Thymus (tissue), 11 donors: ENCODE measurements around the gene LCORL. TPM values are rescaled to one million over a fixed set of nuclear protein-coding genes. Genes with fewer than 3 reads are reported as not detected.

Experiments used
- DNase-seq, 9 donors: peaks; one replicate each; pipeline ENCODE4 v3.0.0-alpha.2; 2013; ENCODE audit warnings: low spot score in 9 of 9, low read depth in 6 of 9, missing footprints in 1 of 9
- H3K27ac ChIP-seq, 2 donors: one replicate each; pipeline ENCODE4 v1.5.1; 2013; ENCODE audit warnings: control low read depth in 1 of 2, low read depth in 1 of 2, low read length in 1 of 2, mild to moderate bottlenecking in 1 of 2, moderate library complexity in 1 of 2
- H3K27me3 ChIP-seq, 2 donors: one replicate each; pipeline ENCODE4 v1.5.1; 2013; ENCODE audit warnings: low read length in 1 of 2; ENCODE audit not compliant: control insufficient read depth in 2 of 2, insufficient read depth in 1 of 2
- H3K36me3 ChIP-seq, 2 donors: one replicate each; pipeline ENCODE4 v1.5.1; 2013; ENCODE audit warnings: low read length in 1 of 2, mild to moderate bottlenecking in 1 of 2, moderate library complexity in 1 of 2; ENCODE audit not compliant: control insufficient read depth in 2 of 2, insufficient read depth in 2 of 2
- H3K4me1 ChIP-seq, 2 donors: one replicate each; pipeline ENCODE4 v1.5.1; 2013; ENCODE audit warnings: low read length in 2 of 2; ENCODE audit not compliant: control insufficient read depth in 2 of 2, insufficient read depth in 2 of 2
- H3K4me3 ChIP-seq, 2 donors: one replicate each; pipeline ENCODE4 v1.5.1; 2013; ENCODE audit warnings: low read length in 2 of 2, control low read depth in 1 of 2, mild to moderate bottlenecking in 1 of 2
- H3K9me3 ChIP-seq, 2 donors: one replicate each; pipeline ENCODE4 v1.5.1; 2013; ENCODE audit warnings: low read length in 1 of 2, mild to moderate bottlenecking in 1 of 2; ENCODE audit not compliant: control insufficient read depth in 2 of 2, insufficient read depth in 1 of 2
- WGBS: extraction: QIAGEN DNeasy Blood & Tissue Kit; methylation state at CpG from one replicate; pipeline ENCODE4 v1.1.7; 2013; 5-methylcytosine and 5-hydroxymethylcytosine counted together
- polyA plus RNA-seq: library from polyadenylated mRNA; stranded (reverse); fragments of 200-250 nt; gene quantifications from one replicate; pipeline ENCODE4 v1.2.3, GENCODE V29; 2013
- total RNA-seq: library from RNA; stranded (reverse); fragments of 120-200 nt; gene quantifications from one replicate; pipeline ENCODE4 v1.2.4, GENCODE V29; 2013
- donor health status: healthy.

LCORL gene
- total and polyA plus RNA-seq, 2 donors = 4.5 to 13.3 TPM

DNA sequence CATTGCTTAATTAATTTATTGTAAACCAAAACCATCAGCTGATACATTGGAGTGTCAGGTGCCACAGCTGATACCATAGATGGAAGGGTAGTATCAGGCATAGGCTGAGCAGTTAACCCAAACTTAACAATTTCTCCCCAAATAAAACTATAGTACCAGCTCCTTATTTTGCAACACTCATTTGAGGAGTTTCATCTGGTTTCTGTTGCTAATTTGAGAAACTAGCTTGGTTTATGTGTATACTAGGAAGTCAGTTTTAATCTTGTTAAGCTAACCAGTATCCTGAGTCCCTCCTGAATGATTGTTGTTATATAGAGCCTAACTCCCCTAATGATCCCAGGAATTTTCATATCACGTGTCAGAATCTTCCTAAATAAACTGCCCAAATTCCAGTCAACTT is 223.7 kb downstream of the LCORL start:
- WGBS = 98% methylated on average over 1 of the region's 1 CpG
- H3K4me3 ChIP-seq = no peak overlapping the region
- H3K36me3 ChIP-seq = peaks cover 5 to 42% of the 10 kb centered on the region in 2 donors
- H3K27ac ChIP-seq = no peak overlapping the region
- no peaks in the 10 kb centered on the region for H3K27me3 ChIP-seq
- H3K4me1 ChIP-seq = no peaks in the 10 kb centered on the region
- DNase-seq = no peak
- H3K9me3 ChIP-seq = no peaks in the 10 kb centered on the region

DNA sequence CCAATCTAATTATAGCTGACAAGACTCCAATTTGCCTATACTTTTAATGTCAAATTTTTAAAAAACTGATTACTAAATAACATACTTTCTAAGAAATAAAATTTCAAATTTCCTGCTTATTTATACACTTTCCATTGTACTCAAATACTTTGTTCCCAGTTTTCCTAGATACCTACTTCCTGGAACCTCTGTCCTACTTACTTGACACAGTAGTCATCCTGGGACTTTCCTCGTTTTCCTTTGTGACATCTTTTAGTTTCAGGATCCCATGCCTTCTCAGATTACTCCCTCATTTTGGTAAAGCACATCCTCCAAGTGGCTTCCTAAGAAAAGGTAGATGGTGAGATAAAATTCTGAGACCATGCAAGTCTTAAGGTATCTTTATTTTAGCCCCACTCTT is 226.8 kb downstream of the LCORL start:
- 85% methylated on average over 1 of the region's 1 CpG for WGBS
- no peak overlapping the region for H3K27ac ChIP-seq
- H3K36me3 ChIP-seq = peaks cover 5 to 22% of the 10 kb centered on the region in 2 donors
- H3K4me3 ChIP-seq = no peak overlapping the region
- H3K9me3 ChIP-seq = no peaks in the 10 kb centered on the region
- H3K27me3 ChIP-seq = no peaks in the 10 kb centered on the region
- DNase-seq = no peak
- H3K4me1 ChIP-seq = no peaks in the 10 kb centered on the region

Other genes with a start within 250 kb of the LCORL start
- gene FAM184B, start 240.1 kb downstream of the LCORL start, total RNA-seq = 0.05 TPM
- gene FAM184B, start 240.1 kb downstream of the LCORL start, polyA plus RNA-seq = 0.09 TPM
- gene DCAF16, start 211.0 kb downstream of the LCORL start, total RNA-seq = 30.5 TPM
- 21.3 TPM for gene DCAF16, start 211.0 kb downstream of the LCORL start, polyA plus RNA-seq
- 60.5 TPM for gene NCAPG, start 210.8 kb downstream of the LCORL start, total RNA-seq
- 4.6 TPM for gene NCAPG, start 210.8 kb downstream of the LCORL start, polyA plus RNA-seq